CD4-positive, alpha-beta T cell treated with Interleukin-2 at 100 ng/mL for 4 hours (primary cell): Measurements from ENCODE around the gene NIFK.
"Not testable (repeated sequence)": the region's sequence is repeated elsewhere in the genome, so short reads cannot be mapped to it uniquely, and the experiment has no call there.

Experiments
- DNase-seq: peaks from one replicate; pipeline ENCODE4 v3.0.0-alpha.2; 2020; ENCODE audit warnings: low spot score

NIFK gene

GRCh38 chr2:121694398-121695170 is 42.1 kb downstream of the NIFK start:
- DNase-seq: no peak

GRCh38 chr2:121690572-121690971 is 46.1 kb downstream of the NIFK start:
- DNase-seq: not testable (repeated sequence)

GRCh38 chr2:121690095-121690494 is 46.6 kb downstream of the NIFK start:
- no peak for DNase-seq

GRCh38 chr2:121689356-121689755 is 47.3 kb downstream of the NIFK start:
- DNase-seq: no peak

- no peak for DNase-seq
Measured at GRCh38 chr2:121688820-121689219, 47.9 kb downstream of the NIFK start.

DNA sequence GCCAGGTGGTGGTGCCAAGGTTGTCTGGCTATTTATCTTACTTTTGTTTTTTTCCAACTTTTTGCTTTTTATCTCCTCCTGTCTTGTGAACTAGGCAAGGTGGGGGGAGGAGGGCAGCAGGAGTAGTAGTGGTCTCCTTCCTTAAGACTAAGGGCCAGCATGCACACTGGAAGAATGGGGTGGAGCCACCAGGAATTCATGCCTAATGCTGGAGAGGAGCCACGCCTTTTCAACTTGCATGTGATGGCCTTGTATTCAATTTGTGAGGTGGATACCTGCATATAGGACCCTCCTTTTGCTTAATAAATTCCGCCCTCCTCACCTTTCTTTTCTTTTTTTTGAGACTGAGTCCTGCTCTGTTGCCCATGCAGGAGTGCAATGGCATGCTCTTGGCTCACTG is 49.8 kb downstream of the NIFK start:
- no peak for DNase-seq

DNA sequence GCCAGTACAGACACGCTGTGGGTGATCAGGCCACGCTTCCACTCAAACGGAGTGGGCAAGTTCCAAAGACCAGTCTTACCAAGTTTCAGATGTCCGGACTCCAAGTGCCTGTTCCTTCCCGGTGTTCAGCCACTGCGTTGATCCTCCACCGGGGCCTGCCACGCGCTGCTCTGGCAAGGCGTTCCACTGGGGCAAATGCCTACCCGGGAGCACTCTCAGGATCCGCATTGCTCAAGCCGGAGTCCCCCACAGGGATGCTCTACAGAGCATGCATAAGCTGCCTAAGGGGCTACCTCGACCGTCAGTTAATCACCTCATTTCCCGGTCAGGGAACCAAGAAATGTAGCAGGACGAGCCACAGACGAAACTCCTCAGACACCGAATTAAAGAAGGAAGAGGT is 50.5 kb downstream of the NIFK start:
- DNase-seq: no peak

DNA sequence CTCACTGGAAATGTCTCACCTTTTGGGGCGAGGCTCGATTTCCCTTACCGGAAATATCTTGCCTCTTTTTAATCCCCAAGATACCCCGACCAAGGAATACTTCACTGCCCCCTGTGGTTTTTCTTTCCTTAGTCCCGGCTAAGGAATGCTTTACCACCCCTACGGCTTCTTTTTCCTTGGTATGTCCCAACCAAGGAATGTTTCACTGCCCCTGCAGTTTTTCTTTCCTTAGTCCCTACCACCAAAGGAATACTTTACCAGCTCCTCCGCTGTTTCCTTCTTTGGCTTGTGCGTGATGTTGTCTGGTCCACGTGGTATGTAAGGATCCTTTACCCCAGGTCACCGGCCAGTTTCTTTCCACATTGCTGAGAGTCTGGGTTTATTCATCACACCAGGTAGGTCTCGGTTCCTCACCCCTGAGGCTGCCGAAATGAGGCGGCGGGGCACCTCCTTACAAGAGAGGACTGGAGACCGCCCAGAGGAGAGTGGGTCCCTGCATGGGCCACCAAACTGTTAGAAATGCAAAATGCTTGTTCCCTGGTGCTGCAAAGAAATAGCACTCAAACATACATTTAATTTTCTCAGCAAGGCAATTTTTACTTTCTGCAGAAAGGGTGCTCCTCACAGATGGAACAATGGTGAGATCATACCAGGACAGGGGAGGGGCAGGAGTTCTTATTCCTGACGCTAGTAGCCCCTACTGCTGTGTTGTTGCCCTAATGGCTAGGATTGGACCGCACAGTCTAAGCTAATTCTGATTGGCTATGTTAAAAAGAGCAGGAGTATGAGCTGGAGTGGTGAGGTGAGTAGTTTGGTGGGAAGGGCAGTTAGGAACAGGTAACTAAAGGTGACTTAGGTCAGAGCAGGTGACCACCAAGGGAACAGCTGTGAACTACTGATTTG is 54.0 kb downstream of the NIFK start:
- DNase-seq: no peak

GRCh38 chr2:121677855-121678254 is 58.8 kb downstream of the NIFK start:
- DNase-seq: no peak
